GM23248 (cell line): ENCODE data around the gene GALNT8. TPM values are rescaled to one million over a fixed set of nuclear protein-coding genes. Genes with fewer than 3 reads are reported as not detected.

Experiments
- DNase-seq: peaks from one replicate; pipeline ENCODE4 v3.0.0-alpha.2; 2015
- H2AFZ ChIP-seq: fragments of 200-600 bp; sonication (generic); 2 replicates; pipeline ENCODE4 v1.6.1; 2016; ENCODE audit warnings: antibody characterized with exemption
- H3F3A ChIP-seq: fragments of 200-600 bp; sonication (generic); 2 replicates; pipeline ENCODE4 v1.6.1; 2016; ENCODE audit warnings: mild to moderate bottlenecking, antibody characterized with exemption, mixed run types; ENCODE audit not compliant: insufficient read depth
- H3K27ac ChIP-seq: fragments of 200-600 bp; sonication (generic); 2 replicates; pipeline ENCODE4 v1.5.1; 2016; ENCODE audit warnings: mild to moderate bottlenecking
- H3K27me3 ChIP-seq: fragments of 200-600 bp; sonication (generic); replicated peaks from 2 replicates; pipeline ENCODE4 v1.6.1; 2016; ENCODE audit warnings: mild to moderate bottlenecking; ENCODE audit not compliant: insufficient read depth
- H3K36me3 ChIP-seq: fragments of 200-600 bp; sonication (generic); 2 replicates; pipeline ENCODE4 v1.6.1; 2016; ENCODE audit warnings: low read depth, mild to moderate bottlenecking
- H3K4me1 ChIP-seq: fragments of 200-600 bp; sonication (generic); 2 replicates; pipeline ENCODE4 v1.6.1; 2016; ENCODE audit warnings: mild to moderate bottlenecking; ENCODE audit not compliant: insufficient read depth
- H3K4me2 ChIP-seq: fragments of 200-600 bp; sonication (generic); one replicate; pipeline ENCODE4 v1.6.1; 2016; ENCODE audit warnings: mild to moderate bottlenecking; ENCODE audit not compliant: unreplicated experiment
- H3K4me3 ChIP-seq: fragments of 200-600 bp; sonication (generic); 2 replicates; pipeline ENCODE4 v1.5.1; 2016; ENCODE audit warnings: mild to moderate bottlenecking
- H3K79me2 ChIP-seq: fragments of 200-600 bp; sonication (generic); 2 replicates; pipeline ENCODE4 v1.6.1; 2016; ENCODE audit warnings: mild to moderate bottlenecking; ENCODE audit not compliant: insufficient read depth
- H3K9ac ChIP-seq: fragments of 200-600 bp; sonication (generic); 2 replicates; pipeline ENCODE4 v1.6.1; 2016; ENCODE audit warnings: mild to moderate bottlenecking
- H3K9me2 ChIP-seq: fragments of 200-600 bp; sonication (generic); 2 replicates; pipeline ENCODE4 v1.6.1; 2016; ENCODE audit warnings: mixed run types, mild to moderate bottlenecking, moderate library complexity; ENCODE audit not compliant: insufficient read depth
- H3K9me3 ChIP-seq: fragments of 200-600 bp; sonication (generic); one replicate; pipeline ENCODE4 v1.6.1; 2017; ENCODE audit warnings: low read depth
- H4K20me1 ChIP-seq: fragments of 200-600 bp; sonication (generic); 2 replicates; pipeline ENCODE4 v1.6.0; 2016; ENCODE audit not compliant: insufficient read depth
- EZH2 ChIP-seq: fragments of 200-600 bp; sonication (generic); IDR thresholded peaks from 2 replicates; pipeline ENCODE4 v1.6.1; 2018; ENCODE audit warnings: antibody characterized with exemption, mild to moderate bottlenecking; ENCODE audit not compliant: insufficient read depth, poor library complexity, severe bottlenecking
- EZH2phosphoT487 ChIP-seq: fragments of 200-600 bp; sonication (generic); IDR thresholded peaks from 2 replicates; pipeline ENCODE4 v1.6.1; 2018; ENCODE audit warnings: antibody characterized with exemption, moderate library complexity, mild to moderate bottlenecking, low read depth; ENCODE audit not compliant: insufficient read depth
- WGBS, 2 experiments: methylation state at CpG; one replicate each; pipeline ENCODE4 v1.1.6; 2015 to 2017; ENCODE audit warnings: low lambda C conversion rate in 2 of 2, low coverage in 1 of 2; ENCODE audit errors: missing lambda C conversion rate in 2 of 2; 5-methylcytosine and 5-hydroxymethylcytosine counted together
- in situ Hi-C: fragments of 300-500 bp; cut with MboI; formaldehyde crosslinking; loops from 2 replicates; pipeline ENCODE4 v1.15.0; 2020
- polyA plus RNA-seq: library from polyadenylated mRNA; unstranded; fragments of >200 nt; fragmentation: Nextera tagmentation; extraction: Ambion mirVana; gene quantifications from 2 replicates; pipeline ENCODE4 v1.2.1, GENCODE V29; 2016
- total RNA-seq: library from RNA; depleted of rRNA; stranded (reverse); fragments of >200 nt; shearing (Covaris generic); gene quantifications from 2 replicates; pipeline ENCODE4 v1.2.3, GENCODE V29; 2014

GALNT8 gene
- total and polyA plus RNA-seq, 2 experiments from 2014 or later: not detected

GRCh38 chr12:4705824-4706223 lies 14.4 kb upstream of the GALNT8 start:
- Histone ChIP-seq H3K4me1 (no peaks in the 10 kb centered on the region), H3K9ac (no peak overlapping the region), H3F3A (no peaks in the 10 kb centered on the region), H3K4me2 (no peak overlapping the region), H3K4me3 (no peak overlapping the region), H3K36me3 (no peaks in the 10 kb centered on the region), H2AFZ (no peak overlapping the region), H3K9me2 (no peaks in the 10 kb centered on the region), H4K20me1 (no peaks in the 10 kb centered on the region), H3K9me3 (no peaks in the 10 kb centered on the region), H3K27ac (no peak overlapping the region), H3K27me3 (no peaks in the 10 kb centered on the region; the same call in 1 of the 2 replicates), H3K79me2 (no peaks in the 10 kb centered on the region)
- in situ Hi-C loops: no loop called here
- TF ChIP-seq EZH2phosphoT487 (no peak), EZH2 (no peak)
- no peak for DNase-seq

- in situ Hi-C loops: no loop called here
- WGBS, 2 experiments: 88 to 90% methylated on average over 2 of the region's 2 CpGs
- Histone ChIP-seq H3K9ac (no peak overlapping the region), H3K4me1 (no peaks in the 10 kb centered on the region), H3K4me2 (no peak overlapping the region), H2AFZ (no peak overlapping the region), H3K36me3 (no peaks in the 10 kb centered on the region), H3K4me3 (no peak overlapping the region), H3K9me2 (no peaks in the 10 kb centered on the region), H3F3A (no peaks in the 10 kb centered on the region), H3K79me2 (no peaks in the 10 kb centered on the region), H4K20me1 (no peaks in the 10 kb centered on the region), H3K9me3 (no peaks in the 10 kb centered on the region), H3K27ac (no peak overlapping the region), H3K27me3 (no peaks in the 10 kb centered on the region; the same call in 1 of the 2 replicates)
- no peak for TF ChIP-seq EZH2
- no peak for TF ChIP-seq EZH2phosphoT487
- no peak for DNase-seq
These were observed 12.9 kb upstream of the GALNT8 start for GRCh38 chr12:4707306-4707705.

DNA sequence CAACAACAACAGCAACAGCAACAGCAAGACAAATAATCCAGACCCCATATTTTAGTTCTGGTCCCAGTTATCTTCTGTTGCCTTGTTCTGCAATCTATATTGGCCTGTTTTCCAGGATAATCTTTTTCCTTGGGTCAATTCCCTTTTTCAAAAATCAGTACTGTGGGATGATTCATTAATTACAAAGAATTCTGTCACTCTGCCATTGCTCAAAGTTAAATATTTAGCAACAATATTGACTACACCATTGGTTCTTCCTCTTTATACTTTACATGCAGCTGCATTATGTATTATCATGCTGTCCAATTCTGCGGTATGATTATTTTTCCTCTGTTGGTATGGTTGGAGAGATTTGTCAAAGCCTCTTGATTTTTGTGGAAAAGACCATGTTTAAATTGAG lies 10.1 kb upstream of the GALNT8 start:
- 82 to 95% methylated on average over 1 of the region's 1 CpG for WGBS, 2 experiments
- H4K20me1 ChIP-seq: no peaks in the 10 kb centered on the region
- no peak for TF ChIP-seq EZH2phosphoT487
- TF ChIP-seq EZH2: no peak

DNA sequence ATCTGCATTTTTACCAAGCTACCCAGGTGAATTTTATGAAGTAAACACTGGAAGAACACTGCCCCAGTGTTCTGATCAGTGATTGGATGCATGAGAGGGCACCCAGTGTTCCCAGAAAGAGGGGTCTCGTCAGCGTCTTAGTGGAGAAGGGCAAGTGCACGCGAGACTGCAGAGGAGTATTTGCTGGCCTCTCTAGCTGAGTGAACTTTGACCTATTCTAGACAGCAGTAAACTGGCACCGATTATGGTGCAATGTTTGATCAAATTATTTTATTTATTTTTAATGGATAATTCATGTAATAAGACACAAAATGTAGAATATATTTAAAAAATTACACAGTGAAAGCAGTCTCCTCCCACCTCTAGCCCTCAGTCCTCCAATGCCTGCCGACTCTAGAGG lies 5.3 kb upstream of the GALNT8 start:
- Histone ChIP-seq H3K36me3 (no peaks in the 10 kb centered on the region), H4K20me1 (no peaks in the 10 kb centered on the region), H3K27me3 (no peaks in the 10 kb centered on the region; the same call in 1 of the 2 replicates), H3K4me2 (no peak overlapping the region), H3K79me2 (no peaks in the 10 kb centered on the region), H3K4me1 (no peaks in the 10 kb centered on the region), H3K4me3 (no peak overlapping the region), H3K9me3 (no peaks in the 10 kb centered on the region), H2AFZ (no peak overlapping the region), H3F3A (no peaks in the 10 kb centered on the region), H3K9ac (no peak overlapping the region), H3K27ac (no peak overlapping the region), H3K9me2 (no peaks in the 10 kb centered on the region)
- TF ChIP-seq EZH2phosphoT487: no peak
- TF ChIP-seq EZH2: no peak
- DNase-seq: no peak
- in situ Hi-C loops: no loop called here
- WGBS, 2 experiments: 61 to 67% methylated on average over 6 of the region's 6 CpGs

More for the DNA sequence above, 10.1 kb upstream of the GALNT8 start:
- no peaks in the 10 kb centered on the region for H3K9me3 ChIP-seq
- H3K4me1 ChIP-seq: no peaks in the 10 kb centered on the region
- H3K9me2 ChIP-seq: no peaks in the 10 kb centered on the region
- H3K4me3 ChIP-seq: no peak overlapping the region
- no peak overlapping the region for H2AFZ ChIP-seq
- H3K9ac ChIP-seq: no peak overlapping the region
- no peaks in the 10 kb centered on the region; the same call in 1 of the 2 replicates for H3K27me3 ChIP-seq
- no peaks in the 10 kb centered on the region for H3F3A ChIP-seq
- H3K27ac ChIP-seq: no peak overlapping the region
- in situ Hi-C loops: no loop called here
- no peak for DNase-seq
- H3K36me3 ChIP-seq: no peaks in the 10 kb centered on the region
- H3K79me2 ChIP-seq: no peaks in the 10 kb centered on the region
- H3K4me2 ChIP-seq: no peak overlapping the region

DNA sequence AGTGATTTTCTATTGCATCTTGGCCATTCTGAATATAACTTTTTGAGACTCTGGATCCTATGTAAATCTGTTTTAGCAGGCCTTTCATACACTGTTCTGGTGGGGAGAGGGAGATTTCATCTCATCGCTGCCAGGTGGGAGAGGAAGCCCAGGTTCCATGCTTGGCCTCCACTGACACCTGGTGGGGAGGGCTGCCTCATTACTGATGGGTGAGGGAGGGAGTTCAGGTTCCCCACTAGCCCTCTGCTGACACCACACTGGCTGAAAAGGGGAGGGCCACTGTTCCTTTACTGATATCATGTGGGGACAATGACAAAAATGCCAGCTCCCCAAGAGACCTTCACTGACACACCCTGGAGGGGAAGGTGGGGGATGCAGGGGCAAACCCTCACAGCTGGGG lies 2.4 kb upstream of the GALNT8 start:
- Histone ChIP-seq H3K36me3 (no peaks in the 10 kb centered on the region), H2AFZ (no peak overlapping the region), H4K20me1 (no peaks in the 10 kb centered on the region), H3K27ac (no peak overlapping the region), H3K4me3 (no peak overlapping the region), H3K9me3 (no peaks in the 10 kb centered on the region), H3K4me2 (no peak overlapping the region), H3K4me1 (no peaks in the 10 kb centered on the region), H3K79me2 (no peaks in the 10 kb centered on the region), H3K9ac (no peak overlapping the region), H3F3A (no peaks in the 10 kb centered on the region), H3K9me2 (no peaks in the 10 kb centered on the region), H3K27me3 (peaks cover 3% of the 10 kb centered on the region; the same call in 1 of the 2 replicates)
- 88 to 100% methylated on average over 1 of the region's 1 CpG for WGBS, 2 experiments
- TF ChIP-seq EZH2phosphoT487: no peak
- TF ChIP-seq EZH2: no peak
- DNase-seq: no peak
- in situ Hi-C loops: no loop called here
